Activated CD4-positive, CD25-positive, alpha-beta regulatory T cell treated with anti-CD3 and anti-CD28 coated beads, Interleukin-2, amount 50 U/mL, for 24 hours (primary cell): Measurements from ENCODE around the gene CRK.

Experiments used
- ATAC-seq, 2 donors: fragments of 150-1000 bp; cut with Tn5 transposase; one replicate each; pipeline ENCODE4 v1.10.0; 2021; ENCODE audit warnings: mild to moderate bottlenecking in 1 of 2, moderate library complexity in 1 of 2

Gene CRK

GRCh38 chr17:1455797-1456599 lies at the start of gene CRK:
TSS of gene CRK (minus strand) at chr17:1456232. CDS start at chr17:1456117, 115 bp downstream.
- peak; percentile 91 to 95 for ATAC-seq

GRCh38 chr17:1505586-1505985 lies 49.6 kb upstream of the CRK start:
- no peak for ATAC-seq

GRCh38 chr17:1504866-1505265 lies 48.8 kb upstream of the CRK start:
- no peak for ATAC-seq

GRCh38 chr17:1503699-1504098 lies 47.7 kb upstream of the CRK start:
- no peak for ATAC-seq

GRCh38 chr17:1498869-1499268 lies 42.8 kb upstream of the CRK start:
- ATAC-seq = no peak

GRCh38 chr17:1498233-1498632 lies 42.2 kb upstream of the CRK start:
- no peak for ATAC-seq

- no peak for ATAC-seq
Observed at GRCh38 chr17:1497831-1498230, 41.8 kb upstream of the CRK start.

- ATAC-seq = no peak
Observed at GRCh38 chr17:1496869-1497268, 40.8 kb upstream of the CRK start.

- no peak for ATAC-seq
Observed at GRCh38 chr17:1495265-1495989, 39.4 kb upstream of the CRK start.

GRCh38 chr17:1494736-1495253 lies 38.8 kb upstream of the CRK start:
- ATAC-seq = no peak

- no peak for ATAC-seq
Observed at GRCh38 chr17:1494203-1494602, 38.2 kb upstream of the CRK start.

GRCh38 chr17:1493291-1493980 lies 37.4 kb upstream of the CRK start:
- no peak for ATAC-seq

GRCh38 chr17:1492249-1493206 lies 36.5 kb upstream of the CRK start, which contains the start of gene MYO1C:
TSS of gene MYO1C (minus strand) at chr17:1492686. CDS start at chr17:1492487, 199 bp downstream.
- no peak for ATAC-seq

- ATAC-seq = peak; percentile 69 to 73
Observed at GRCh38 chr17:1491443-1492248, 35.6 kb upstream of the CRK start.

- peak; percentile 72 to 75 for ATAC-seq
Observed at GRCh38 chr17:1490643-1491442, 34.8 kb upstream of the CRK start.

- ATAC-seq = no peak
Observed at GRCh38 chr17:1488826-1489270, 32.8 kb upstream of the CRK start.

GRCh38 chr17:1487939-1488825 lies 32.1 kb upstream of the CRK start:
- ATAC-seq = peak; percentile 24 to 32

- peak; percentile 29 to 36 for ATAC-seq
Observed at GRCh38 chr17:1486802-1487695, 31.0 kb upstream of the CRK start.
